Mammary epithelial cell (primary cell): ENCODE measurements around the gene GTPBP6.

Experiments used
- CTCF ChIP-seq, 2 donors: IDR thresholded peaks in 1 of 2; conservative IDR thresholded peaks in 1 of 2; 2 replicates each; pipeline ENCODE4 v1.5.1; 2011 to 2012; ENCODE audit warnings: inconsistent platforms in 2 of 2, low read length in 2 of 2, mild to moderate bottlenecking in 2 of 2, control low read depth in 1 of 2, low read depth in 1 of 2; ENCODE audit not compliant: insufficient read depth in 1 of 2; ENCODE audit errors: extremely low read depth in 1 of 2
- EZH2 ChIP-seq: IDR thresholded peaks from 2 replicates; pipeline ENCODE4 v1.6.1; 2012; ENCODE audit warnings: low read length, inconsistent platforms, borderline replicate concordance

GRCh38 chrX:276581-277201, 41.9 kb downstream of the GTPBP6 start:
- TF ChIP-seq EZH2 (no peak), CTCF (conservative IDR thresholded peaks at IDR 0.05 in 1 of 2, IDR thresholded peaks at IDR 0.05 in 1 of 2; ENCODE audit: extremely low read depth in 1 of 2, insufficient read depth in 1 of 2, low read depth in 1 of 2, low read length in 2 of 2) (no peak)
